GM21390 (cell line): Measurements from ENCODE around the gene DOCK11.
"Not testable (repeated sequence)": the region's sequence is repeated elsewhere in the genome, so short reads cannot be mapped to it uniquely, and the experiment has no call there.

Experiments used
- ATAC-seq: cut with Tn5 transposase; IDR thresholded peaks from one replicate; pipeline ENCODE4 v1.9.1; 2021; ENCODE audit not compliant: unreplicated experiment

The DOCK11 gene

DNA sequence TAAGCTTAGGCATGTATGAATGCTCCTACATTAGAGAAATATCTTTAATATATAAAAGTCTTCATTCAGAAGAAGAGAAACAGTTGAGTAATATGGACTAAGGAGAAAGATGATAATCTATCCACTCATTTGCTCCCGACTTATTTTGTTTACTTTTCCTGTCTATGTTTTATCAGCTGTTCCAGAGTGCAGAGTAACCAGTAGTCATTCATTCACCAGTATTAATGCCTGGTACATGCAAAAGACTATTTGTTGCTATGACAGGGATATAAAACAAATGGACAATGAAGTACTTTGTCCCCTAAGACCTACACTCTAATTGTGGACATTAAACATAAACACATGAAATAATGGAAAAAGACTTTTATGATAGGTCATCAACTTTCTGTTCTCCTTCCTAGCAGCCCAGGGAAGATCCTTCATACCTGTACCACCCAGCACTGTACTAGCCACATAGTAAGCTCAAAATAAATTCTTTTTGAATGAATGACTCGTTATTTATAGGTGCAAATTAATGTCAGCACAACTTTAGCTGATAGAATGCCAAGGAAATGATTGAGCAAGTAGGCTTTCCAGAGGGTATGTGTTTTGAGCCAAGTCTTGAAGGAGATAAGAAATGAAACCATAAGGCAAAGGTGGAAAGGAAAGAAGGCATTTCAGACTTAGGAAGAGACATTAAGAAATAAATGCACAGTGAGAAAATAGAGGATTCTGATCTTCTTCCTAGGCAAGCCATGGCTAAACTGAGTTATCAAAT is 186.8 kb downstream of the DOCK11 start:
- ATAC-seq, result no peak

DNA sequence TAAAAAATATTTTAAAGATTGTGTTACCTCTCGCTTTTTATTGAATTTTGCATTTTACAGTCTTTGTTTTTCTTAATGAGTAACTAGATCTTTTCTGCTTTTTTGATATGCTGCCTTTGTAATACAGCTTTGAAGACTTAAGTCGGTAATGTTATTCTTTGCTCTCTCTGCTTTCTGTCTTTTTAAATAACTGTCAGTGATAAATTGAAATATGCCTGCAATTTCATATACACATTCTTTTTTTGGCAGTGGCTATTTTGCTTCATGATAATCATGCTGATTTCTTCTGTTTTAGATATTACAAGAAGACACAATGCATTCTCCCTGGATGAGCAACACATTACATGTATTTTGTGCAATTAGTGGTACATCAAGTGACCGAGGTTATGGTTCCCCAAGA is 189.8 kb downstream of the DOCK11 start:
- no peak for ATAC-seq

DNA sequence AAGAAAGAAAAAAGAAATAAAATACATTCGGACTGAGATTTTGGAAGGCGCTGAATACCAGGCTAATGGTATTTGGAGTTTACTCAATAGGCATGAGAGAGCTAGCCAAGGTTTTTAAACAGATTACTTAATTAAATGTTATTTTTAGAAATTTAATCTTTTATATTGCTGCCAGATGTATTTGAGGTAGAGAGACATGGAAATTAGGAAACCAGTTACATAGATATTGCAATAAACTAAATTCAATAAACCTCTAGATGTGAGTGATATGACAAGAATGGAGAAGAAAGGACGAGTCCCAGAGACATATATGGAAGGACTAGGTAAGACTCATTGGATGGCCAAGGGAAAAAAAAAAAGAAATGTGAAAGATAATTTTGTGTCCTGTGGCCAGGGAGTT is 193.3 kb downstream of the DOCK11 start:
- ATAC-seq, result no peak

GRCh38 chrX:118693843-118694242 is 198.2 kb downstream of the DOCK11 start:
- ATAC-seq, result no peak

GRCh38 chrX:118694638-118695037 is 199.0 kb downstream of the DOCK11 start:
- no peak for ATAC-seq

DNA sequence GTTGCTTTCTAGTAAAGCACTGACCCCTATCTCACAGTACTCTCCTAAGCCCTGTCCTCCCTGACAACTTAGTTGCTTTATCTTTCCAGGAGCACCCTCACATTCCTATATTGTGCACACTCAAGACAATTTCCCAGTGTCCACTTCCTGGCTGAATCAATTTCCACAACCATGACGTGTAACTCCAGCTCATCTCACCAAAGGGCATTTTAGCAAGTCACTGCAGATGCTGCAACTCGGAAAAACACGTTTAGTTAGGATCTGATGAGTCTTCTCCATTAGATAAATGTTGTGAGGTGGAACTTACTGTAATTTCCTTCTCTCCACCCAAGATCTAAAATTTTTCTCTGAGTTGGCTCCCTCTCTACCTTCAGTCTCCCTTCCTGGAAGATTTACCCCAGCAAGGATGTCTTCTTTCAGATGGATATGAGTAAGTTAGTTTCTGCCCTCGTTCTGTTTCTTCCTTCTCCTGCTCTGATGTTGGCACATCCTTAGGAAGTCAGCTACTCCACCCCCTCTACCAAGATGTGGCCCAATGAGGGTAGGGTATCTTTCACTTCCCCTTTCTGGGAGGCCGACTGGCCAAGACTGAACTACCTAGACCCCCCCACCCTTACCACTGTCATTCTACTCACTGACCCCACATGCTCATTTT is 203.0 kb downstream of the DOCK11 start:
- no peak for ATAC-seq

GRCh38 chrX:118702741-118703140 is 207.1 kb downstream of the DOCK11 start:
- ATAC-seq, result no peak

DNA sequence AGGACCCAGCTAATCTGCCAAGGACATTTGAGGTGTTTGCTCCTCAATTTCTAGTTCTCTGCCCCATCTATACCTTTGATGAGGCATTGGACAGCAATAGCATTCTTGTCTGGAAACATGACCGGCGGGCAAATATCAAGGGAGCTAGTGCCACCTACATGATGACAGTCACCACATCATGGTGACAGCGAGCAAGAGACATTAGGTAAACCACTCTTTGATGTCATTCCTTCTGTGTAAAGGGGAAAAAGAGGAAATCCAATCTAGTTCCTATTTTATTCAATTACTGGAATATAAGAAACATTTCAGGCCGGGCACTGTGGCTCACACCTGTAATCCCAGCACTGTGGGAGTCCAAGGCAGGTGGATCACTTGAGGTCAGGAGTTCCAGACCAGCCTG is 211.1 kb downstream of the DOCK11 start:
- ATAC-seq, result no peak

- ATAC-seq, result no peak
Measured at GRCh38 chrX:118714521-118714920, 218.9 kb downstream of the DOCK11 start.

DNA sequence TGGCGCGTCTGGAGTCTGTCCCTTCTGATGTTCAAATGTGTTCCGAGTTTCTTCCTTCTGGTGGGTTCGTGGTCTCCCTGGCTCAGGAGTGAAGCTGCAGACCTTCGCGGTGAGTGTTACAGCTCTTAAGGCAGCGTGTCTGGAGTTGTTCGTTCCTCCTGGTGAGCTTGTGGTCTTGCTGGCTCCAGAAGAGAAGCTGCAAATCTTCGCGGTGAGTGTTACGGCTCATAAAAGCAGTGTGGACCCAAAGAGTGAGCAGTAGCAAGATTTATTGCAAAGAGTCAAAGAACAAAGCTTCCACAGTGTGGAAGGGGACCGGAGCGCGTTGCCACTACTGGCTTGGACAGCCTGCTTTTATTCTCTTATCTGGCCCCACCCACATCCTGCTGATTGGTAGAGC is 220.3 kb downstream of the DOCK11 start:
- not testable (repeated sequence) for ATAC-seq

DNA sequence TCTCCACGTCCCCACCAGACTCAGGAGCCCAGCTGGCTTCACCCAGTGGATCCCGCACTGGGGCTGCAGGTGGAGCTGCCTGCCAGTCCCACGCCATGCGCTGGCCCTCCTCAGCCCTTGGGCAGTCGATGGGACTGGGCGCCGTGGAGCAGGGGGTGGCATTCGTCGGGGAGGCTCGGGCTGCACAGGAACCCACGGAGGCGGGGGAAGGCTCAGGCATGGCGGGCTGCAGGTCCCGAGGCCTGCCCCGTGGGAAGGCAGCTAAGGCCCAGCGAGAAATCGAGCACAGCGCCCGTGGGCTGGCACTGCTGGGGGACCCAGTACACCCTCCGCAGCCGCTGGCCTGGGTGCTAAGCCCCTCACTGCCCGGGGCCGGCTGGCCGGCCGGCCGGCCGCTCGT is 221.2 kb downstream of the DOCK11 start:
- not testable (repeated sequence) for ATAC-seq

GRCh38 chrX:118717678-118718391 is 222.2 kb downstream of the DOCK11 start:
- ATAC-seq, result no peak

DNA sequence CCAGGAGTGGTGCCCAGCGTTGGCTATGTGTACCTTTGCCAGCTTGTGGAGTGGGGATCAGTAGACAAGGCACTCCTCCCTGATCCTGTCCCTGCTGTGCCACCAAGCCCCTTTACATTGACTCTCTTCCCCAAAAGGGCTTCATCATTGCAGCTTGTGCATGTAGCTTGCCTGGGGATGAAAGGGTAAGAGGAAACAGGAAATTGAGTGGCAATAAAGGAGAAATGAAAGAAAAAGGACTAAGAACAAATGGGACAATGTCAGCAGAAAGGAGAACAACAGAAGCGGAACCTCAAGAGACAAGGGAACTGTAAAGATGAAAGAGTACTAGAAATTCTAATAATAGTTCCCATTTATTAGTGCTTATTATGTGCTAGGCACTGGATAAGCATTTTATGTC is 223.1 kb downstream of the DOCK11 start:
- no peak for ATAC-seq

DNA sequence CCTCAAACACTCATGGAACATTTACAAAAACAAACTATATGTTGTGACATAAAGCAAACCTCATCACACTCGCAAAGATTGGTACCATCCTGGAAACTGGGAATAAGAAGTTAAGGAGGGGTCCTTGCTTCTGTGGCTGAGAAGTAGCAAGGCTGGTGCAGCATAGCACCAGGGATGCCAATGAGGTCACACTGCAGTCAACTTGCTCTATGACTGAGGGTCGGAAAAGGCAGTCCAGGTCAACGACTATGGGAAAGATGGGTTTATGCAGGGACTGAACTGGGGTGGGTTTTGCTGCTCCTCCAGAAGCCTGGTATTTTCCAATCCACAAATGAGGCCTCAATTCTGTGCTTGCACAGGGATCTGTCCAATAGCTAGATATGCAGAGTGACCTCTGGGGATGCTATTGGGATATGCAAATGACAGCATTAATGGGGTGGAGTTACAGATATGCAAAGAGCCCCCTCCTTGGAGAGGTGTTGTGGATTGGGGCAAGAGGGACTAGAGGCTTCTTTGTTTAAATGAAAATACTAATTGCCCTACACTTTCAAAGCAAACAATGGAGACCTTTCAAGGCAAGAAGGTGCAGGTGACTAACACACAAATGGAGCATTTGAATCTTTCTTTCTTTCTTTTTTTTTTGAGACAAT is 224.6 kb downstream of the DOCK11 start:
- ATAC-seq, result no peak

DNA sequence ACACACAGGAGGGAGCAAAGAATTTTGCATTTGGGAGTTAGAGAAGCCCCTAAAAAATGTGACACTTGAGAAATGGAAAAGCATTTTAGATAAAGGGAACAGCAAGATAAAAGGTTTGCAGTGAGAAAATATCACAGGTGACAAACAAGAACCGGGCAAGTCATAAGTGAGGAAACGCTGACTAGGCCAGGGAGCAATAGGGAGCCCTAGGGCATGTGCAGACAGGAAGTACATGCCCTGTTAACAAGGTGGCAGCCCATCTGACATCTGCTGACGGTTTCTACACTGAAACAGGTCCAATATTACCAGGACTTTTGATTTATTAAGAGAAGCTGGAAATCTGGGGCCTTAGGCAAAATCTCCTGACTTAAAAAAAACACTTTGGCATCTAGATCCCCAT is 227.8 kb downstream of the DOCK11 start:
- no peak for ATAC-seq

DNA sequence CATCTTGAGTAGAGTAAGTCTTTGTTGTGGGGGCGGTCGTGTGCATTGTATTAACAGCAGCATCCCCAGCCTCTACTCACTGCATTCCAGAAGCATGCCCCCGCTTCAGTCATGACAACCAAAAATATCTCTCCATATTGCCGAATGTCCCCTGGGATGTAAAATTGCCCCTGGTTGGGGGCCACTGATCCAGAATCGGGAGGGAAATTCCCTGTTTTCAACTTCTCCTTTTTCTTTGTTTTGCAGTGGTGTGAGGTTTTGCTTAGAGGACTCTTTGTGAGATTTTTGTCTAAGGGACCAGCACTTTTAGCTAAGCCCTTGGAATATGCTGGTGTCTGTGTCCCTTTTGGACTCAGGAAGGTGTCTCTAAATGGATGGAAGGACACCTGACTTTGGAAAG is 228.8 kb downstream of the DOCK11 start:
- ATAC-seq, result no peak

GRCh38 chrX:118724775-118725174 is 229.2 kb downstream of the DOCK11 start:
- ATAC-seq, result no peak

DNA sequence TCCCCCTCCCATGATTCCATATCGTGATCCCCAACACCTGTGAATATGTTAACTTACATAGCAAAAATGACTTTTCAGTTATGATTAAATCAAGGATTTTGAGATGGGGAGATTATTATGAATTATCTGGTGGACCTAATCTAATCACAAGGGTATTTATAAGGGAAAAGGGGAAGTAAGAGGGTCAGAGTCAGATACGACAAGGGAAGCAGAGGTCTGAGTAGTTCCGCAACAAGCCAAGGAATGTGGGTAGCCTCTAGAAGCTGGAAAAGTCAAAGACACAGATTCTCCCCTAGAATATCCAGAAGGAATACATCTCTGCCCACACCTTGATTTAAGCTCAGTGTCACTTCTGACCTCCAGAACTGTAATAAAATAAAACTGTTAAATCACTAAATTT is 230.8 kb downstream of the DOCK11 start:
- no peak for ATAC-seq

DNA sequence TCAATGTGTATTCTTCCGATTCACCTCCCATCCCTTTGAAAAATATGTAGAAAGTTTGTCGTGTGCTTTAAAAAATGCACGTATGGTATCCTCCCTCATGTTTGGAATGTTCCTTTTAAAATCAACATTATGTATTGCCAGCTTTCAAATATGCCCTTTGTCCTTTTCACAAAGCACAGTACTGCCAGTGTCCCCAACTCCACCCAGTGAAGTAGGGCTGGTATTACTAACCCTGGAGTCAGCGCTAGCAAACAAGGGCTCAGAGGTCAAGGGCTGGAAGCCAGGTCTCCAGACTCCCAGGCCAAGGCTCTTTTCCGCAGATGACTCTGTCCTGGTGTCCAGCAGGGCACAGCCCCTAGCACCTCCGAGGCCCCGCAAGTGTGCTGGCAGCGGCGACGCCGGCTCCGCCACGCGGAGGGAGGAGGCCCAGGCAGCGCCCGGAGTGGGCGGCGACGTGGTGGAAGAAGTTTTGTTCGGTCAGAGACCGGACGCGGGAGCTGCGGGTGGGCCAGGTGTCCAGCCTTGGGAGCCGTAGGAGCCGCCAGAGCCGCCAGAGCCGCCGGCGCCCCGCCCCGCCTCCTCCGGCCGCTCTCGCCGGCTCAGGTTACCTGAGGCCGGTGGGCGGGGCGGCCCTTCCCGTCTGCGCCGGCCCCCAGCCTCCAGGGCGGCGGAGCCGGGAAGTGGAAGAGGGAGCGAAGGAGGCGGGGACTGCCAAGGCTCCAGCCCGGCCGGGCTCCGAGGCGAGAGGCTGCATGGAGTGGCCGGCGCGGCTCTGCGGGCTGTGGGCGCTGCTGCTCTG is 231.5 kb downstream of the DOCK11 start, which contains the start of gene IL13RA1:
Gene IL13RA1 (plus strand): TSS at position 720 of the 799 bp plus-strand sequence. CDS start 33 bp downstream, at position 753.
- peak; percentile 73 for ATAC-seq

GRCh38 chrX:118727686-118728339 is 232.2 kb downstream of the DOCK11 start:
- peak; percentile 3 for ATAC-seq
